ENCODE results near the gene TAB3. TPM values are rescaled to one million over a fixed set of nuclear protein-coding genes. Genes with fewer than 3 reads are reported as not detected.

Gene TAB3
- total and polyA plus RNA-seq, 9 of the 15 experiments (the other 6 are each of a cell fraction or from before 2014, with no cell fraction given), result 2.4 to 31.1 (median 15.5) TPM

DNA sequence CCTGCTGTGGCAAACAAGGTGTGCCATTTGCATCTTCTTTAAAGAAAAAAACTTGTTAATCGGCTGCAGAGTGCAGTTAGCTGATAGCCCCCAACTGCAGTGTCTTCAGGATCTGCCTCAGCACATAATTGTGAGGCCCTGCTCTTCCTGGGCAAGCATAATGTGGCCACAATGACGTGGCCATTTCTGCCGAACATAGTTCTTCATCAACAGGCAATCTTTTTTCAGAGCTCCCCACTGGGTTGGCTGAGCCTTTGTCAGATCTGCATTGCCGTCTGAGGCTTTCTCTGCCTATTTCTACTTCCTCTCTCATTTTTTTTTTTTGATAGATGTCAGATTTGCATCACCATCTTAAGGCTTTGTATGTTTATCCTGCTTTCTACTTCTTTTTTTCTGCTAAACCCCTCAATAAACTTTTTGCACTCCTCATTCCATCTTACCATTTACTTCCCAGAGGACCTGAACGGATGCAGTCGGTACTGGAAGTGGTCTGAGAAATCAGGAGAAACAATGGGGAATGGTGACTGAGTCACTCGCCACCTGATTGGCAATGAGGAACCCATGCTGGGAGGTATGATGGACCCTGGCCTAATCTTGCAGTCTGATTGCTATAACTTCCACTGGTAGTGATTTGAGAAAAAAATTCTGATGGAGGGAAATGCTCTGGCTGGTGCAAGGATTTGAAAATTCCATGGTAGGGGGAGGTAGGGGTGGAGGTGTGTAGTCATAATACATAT is 21.2 kb upstream of the TAB3 start (continued):
- TF ChIP-seq, protein P1, sequence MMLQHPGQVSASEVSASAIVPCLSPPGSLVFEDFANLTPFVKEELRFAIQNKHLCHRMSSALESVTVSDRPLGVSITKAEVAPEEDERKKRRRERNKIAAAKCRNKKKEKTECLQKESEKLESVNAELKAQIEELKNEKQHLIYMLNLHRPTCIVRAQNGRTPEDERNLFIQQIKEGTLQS (IDR thresholded peaks at IDR 0.05), result 0 out of 2 replicates have a peak, but pooled peaks have one; percentile 6
- TF ChIP-seq, protein P1 (CRISPR knock-in tag; conservative IDR thresholded peaks at IDR 0.05), result no peak
- TF ChIP-seq CBX2 (IDR thresholded peaks at IDR 0.05; ENCODE audit: insufficient read depth, low read length, poor library complexity, severe bottlenecking) (no peak), ZNF696 (CRISPR knock-in tag; conservative IDR thresholded peaks at IDR 0.05) (no peak), DNMT1 (IDR thresholded peaks at IDR 0.05) (no peak), NFE2L1 (tag; IDR thresholded peaks at IDR 0.05; ENCODE audit: borderline replicate concordance, low read depth) (no peak), U2AF1 (optimal IDR thresholded peaks at IDR 0.05; ENCODE audit: low read depth, low read length) (no peak), FOXM1 (IDR thresholded peaks at IDR 0.05; ENCODE audit: low read depth) (no peak), FOXM1 (CRISPR knock-in tag; IDR thresholded peaks at IDR 0.05; ENCODE audit: low read depth) (no peak), DDX20 (tag; IDR thresholded peaks at IDR 0.05; ENCODE audit: low read depth) (no peak), ZNF707 (CRISPR knock-in tag; conservative IDR thresholded peaks at IDR 0.05) (no peak), ZNF232 (CRISPR knock-in tag; IDR thresholded peaks at IDR 0.05) (no peak), E2F6 (IDR thresholded peaks at IDR 0.05; ENCODE audit: borderline replicate concordance in 1 of 2, extremely low read depth in 1 of 2, insufficient read depth in 1 of 2, insufficient read length in 1 of 2, low read depth in 1 of 2, low read length in 1 of 2, poor library complexity in 1 of 2, severe bottlenecking in 1 of 2) (no peak), ZNF76 (CRISPR knock-in tag; IDR thresholded peaks at IDR 0.05; ENCODE audit: borderline replicate concordance) (no peak), CREM (IDR thresholded peaks at IDR 0.05; ENCODE audit: low read depth) (peak; percentile 83), ESRRA (IDR thresholded peaks at IDR 0.05; ENCODE audit: borderline replicate concordance, low read depth) (no peak), RHOXF2B (CRISPR knock-in tag; conservative IDR thresholded peaks at IDR 0.05) (no peak), SP2 (IDR thresholded peaks at IDR 0.05; ENCODE audit: extremely low read depth, low read depth, low read length, poor library complexity, severe bottlenecking) (no peak), NFRKB (IDR thresholded peaks at IDR 0.05; ENCODE audit: low read depth) (no peak)
- TF ChIP-seq, protein P2, sequence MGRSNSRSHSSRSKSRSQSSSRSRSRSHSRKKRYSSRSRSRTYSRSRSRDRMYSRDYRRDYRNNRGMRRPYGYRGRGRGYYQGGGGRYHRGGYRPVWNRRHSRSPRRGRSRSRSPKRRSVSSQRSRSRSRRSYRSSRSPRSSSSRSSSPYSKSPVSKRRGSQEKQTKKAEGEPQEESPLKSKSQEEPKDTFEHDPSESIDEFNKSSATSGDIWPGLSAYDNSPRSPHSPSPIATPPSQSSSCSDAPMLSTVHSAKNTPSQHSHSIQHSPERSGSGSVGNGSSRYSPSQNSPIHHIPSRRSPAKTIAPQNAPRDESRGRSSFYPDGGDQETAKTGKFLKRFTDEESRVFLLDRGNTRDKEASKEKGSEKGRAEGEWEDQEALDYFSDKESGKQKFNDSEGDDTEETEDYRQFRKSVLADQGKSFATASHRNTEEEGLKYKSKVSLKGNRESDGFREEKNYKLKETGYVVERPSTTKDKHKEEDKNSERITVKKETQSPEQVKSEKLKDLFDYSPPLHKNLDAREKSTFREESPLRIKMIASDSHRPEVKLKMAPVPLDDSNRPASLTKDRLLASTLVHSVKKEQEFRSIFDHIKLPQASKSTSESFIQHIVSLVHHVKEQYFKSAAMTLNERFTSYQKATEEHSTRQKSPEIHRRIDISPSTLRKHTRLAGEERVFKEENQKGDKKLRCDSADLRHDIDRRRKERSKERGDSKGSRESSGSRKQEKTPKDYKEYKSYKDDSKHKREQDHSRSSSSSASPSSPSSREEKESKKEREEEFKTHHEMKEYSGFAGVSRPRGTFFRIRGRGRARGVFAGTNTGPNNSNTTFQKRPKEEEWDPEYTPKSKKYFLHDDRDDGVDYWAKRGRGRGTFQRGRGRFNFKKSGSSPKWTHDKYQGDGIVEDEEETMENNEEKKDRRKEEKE (IDR thresholded peaks at IDR 0.05; ENCODE audit: borderline replicate concordance in 1 of 2, control insufficient read depth in 1 of 2, low read depth in 2 of 2, low read length in 1 of 2), result no peak
